Measurements from ENCODE around the gene DNLZ.
A peak's percentile ranks its signal among the peaks of the same experiment; 100 is the strongest.

DNLZ gene

DNA sequence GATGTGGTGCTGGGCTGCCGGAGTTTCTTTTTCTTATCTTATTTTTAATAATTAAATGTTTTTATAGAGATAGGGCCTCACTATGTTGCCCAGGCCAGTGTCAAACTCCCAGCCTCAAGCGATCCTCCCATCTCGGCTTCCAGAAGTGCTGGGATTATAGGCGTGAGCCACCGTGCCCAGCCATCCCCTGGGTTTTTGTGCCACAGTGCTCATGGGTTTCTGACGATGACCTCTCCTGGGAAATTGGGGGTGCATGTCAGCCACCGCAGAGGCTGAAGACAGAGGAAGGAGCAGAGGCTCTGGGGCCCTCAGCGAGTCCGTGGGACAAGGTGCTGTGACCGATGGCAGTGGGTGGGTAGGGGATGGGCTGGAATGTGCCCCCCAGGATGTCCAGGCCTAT, 21.8 kb downstream of the DNLZ start:
- DNase-seq: no peak

DNA sequence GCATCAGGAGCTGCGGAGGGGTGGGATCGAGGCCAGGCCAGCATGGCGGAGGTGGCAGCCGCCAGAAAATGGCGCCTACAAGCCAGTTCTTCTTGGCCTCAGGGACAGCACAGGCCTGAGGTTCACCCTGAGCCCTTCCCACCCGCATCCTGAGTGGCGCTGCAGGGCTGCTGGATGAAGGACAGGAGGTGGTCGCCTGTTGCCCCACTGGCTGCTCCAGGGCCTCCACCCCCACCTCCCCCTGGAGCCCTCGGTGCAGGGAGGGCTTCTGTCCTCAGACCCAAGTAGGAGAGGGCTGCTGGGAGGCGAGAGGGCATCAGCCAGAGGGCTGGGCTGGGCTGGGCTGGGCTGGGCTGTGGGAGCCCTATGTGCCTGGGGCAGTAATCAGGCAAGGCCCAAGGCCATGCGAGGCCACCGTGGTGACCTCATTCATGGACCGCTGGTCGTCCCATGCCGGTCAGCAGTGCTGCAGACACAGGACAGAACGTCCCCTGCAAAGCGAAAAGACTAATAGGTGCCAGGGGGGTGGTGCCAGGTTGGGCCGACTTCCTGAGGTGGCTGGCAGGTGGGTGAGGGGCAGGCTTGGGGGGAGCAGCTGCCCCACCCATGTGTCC, 22.4 kb downstream of the DNLZ start:
- DNase-seq: no peak

DNA sequence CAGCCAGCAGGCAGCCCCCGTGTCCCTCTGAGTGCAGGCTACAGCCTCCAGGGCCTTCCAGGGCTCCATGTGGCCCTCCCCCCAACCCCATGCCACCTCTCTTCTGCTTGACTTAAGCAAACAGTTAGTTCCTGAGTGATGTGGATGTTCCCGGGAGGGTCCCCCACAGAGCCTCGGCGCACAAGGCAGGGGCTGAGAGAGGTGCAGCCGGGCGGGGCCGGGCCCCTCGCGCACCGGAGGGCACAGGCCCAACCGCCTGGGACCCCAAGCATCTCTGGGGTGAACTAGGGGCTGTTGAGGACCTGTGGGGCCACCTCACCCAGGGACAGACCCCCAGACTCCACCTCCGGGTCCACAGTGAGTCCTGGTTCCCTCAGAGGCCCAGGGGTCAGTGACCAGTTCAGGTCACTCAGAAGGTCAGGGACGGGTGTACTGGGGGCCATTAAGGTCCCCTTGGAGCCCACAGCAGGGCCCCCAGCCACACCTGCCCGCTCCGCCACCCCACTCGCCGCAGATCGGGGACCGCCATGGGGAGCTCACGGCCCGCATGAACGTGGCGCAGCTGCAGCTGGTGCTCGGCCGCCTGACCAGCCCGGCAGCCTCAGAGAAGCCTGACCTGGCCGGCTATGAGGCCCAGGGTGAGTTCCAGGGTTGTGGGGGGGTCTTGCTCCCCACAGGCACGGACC, 23.0 kb downstream of the DNLZ start:
- DNase-seq: no peak

DNA sequence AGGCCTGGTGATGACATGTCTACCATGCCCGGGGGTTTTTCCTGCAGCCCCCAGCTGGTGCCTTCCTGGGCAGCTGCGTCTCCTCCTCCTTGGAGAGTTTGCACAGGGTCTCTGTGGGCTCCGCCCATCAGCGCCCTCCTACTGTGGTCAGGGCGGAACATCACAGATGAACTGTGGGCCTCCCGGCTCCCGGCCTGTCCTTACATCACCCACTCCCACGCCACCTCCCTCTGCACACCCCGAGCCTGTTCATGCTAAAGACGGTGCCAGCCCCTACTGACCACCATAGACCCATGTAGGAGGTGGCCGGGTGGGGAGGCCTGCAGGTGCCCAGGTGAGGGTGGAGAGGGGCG, 23.6 kb downstream of the DNLZ start:
- DNase-seq: no peak

DNA sequence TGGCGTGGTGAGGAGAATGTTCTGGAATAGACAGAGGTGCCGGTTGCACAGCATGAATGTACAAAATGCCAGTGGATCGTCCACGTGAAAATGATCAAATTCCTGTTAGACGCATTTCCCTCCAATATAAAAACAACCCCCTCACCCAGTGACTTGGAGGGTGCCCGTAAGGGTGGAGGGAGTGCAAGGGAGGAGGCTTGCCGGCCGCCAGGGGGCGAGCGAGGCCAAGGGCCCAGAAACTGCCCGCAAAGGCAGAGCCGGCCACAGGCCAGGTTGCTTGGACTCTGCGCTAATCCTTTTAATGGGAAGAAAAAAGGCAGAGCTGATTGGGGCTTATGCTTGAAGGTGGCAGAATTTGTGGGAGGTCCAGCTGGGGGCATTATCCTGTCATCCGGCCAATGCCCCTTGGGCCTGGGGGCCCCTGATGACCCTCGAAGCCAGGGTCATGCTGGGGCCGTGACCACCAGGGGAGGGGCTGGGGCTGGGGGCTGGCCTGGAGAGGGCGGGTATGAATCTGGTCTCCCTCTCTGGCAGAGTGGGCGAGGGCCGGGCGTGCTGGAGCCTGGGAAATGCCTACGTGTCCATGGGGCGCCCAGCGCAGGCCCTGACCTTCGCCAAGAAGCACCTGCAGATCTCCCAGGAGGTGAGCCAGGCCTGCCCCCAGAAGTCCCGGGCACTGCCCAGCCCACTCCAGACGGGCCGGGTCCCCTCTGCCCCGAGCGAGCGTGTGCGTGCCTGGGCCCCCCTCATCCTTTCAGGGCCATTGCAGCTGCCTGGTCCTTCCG, 24.2 kb downstream of the DNLZ start:
- DNase-seq: peak; percentile 75

DNA sequence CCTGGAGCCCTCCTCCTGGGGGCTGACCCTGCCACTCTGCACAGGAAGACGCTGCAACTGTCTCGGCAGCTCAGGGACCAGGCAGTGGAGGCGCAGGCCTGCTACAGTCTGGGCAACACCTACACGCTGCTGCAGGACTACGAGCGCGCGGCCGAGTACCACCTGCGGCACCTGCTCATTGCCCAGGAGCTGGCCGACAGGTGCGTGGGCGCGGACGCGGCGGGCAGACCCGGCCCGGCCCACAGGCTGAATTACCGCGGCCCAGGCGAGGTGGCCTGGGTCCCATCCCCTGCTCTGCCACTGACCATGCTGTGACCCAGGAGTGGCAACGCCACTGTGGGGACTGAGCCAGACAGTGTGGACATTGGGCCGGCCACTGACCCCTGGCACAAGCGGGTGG, 25.0 kb downstream of the DNLZ start:
- no peak for DNase-seq

DNA sequence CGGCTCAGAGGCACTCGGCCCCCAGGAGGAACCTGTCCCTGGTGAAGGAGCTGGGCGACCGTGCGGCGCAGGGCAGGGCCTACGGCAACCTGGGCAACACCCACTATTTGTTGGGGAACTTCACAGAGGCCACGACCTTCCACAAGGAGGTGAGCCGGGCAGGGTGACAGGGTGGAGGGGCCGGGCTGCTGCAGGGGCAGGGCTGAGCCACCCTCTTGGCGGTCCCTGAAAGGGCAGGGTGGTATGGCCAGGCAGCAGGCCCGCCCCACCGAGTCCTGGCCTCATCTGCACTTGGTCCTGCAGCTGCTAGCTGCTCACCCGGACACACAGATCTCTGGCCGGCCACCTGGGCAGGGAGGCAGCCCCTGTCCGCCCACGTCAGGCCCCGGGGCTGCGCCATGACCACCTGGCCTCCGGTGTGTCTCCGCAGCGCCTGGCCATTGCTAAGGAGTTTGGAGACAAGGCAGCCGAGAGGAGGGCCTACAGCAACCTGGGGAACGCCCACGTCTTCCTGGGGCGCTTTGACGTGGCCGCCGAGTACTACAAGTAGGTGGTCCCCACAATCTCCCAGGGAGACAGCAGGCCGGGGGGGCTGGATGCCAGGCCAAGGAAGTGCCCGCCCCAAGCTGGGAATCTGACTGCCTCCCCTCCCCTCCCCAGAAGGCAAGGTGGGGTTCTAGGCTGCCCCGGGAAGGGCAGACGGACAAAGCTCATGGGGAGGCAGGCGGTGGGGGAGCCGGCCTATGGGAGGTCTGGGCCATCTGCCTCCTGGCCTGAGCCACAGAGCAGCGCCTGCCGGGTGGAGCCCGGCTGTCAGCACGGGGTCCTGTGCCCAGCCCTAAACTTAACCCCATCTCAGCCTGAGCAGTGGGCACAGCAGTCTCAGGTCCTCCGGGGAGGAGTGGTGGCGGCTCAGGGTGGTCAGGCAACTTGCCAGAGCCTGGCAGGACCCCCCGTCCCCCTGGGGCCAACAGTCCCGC, 25.8 kb downstream of the DNLZ start:
- DNase-seq: no peak

DNA sequence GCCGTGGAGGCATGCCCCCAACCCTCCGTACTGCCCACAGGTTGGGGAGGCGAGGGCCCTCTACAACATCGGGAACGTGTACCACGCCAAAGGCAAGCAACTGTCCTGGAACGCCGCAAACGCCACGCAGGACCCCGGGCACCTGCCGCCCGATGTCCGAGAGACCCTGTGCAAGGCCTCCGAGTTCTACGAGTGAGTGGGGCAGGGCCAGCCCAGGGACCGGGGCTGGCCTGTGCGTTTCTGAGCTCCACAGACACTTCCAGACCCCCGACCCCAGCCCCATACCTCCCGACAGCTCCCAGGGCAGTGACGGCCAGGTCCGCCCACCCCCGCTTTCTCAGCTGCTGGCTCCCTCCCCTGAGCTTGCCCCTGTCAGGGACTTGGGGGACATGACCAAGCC, 26.7 kb downstream of the DNLZ start:
- no peak for DNase-seq

DNA sequence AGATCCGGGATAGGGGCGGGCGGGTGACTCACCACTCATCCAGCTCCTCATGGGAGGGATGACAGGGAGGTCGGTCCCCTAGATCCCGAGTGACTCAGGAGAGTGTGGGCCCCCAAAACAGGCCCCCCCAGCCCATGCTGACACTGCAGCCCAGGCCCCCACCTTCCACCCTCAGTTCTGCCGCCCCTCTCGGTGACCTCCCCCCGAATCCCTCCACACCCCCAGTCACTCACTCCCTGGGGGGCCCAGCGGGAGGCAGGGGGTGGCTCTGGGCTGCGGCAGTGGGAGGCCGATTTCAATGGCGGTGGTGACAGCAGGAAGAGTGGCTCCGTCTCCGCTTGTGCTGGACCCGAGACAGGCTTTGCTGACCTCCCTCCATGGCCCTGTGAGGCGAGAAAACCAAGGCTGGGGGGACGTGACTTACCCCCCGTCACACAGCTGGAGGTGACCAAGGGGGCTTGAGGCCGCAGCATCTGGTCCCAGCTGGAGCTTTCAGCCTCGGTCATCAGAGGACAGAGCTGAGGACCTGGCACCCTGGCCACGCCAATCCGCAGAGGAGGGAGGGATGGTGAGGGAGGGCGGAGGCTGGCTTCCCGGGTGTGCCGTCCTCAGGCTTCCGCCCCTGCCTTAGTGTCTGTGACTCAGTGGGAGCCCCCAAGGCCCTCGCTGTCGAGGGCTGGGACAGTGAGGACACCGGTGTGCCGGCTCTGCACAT, 27.2 kb downstream of the DNLZ start:
- DNase-seq: no peak

DNA sequence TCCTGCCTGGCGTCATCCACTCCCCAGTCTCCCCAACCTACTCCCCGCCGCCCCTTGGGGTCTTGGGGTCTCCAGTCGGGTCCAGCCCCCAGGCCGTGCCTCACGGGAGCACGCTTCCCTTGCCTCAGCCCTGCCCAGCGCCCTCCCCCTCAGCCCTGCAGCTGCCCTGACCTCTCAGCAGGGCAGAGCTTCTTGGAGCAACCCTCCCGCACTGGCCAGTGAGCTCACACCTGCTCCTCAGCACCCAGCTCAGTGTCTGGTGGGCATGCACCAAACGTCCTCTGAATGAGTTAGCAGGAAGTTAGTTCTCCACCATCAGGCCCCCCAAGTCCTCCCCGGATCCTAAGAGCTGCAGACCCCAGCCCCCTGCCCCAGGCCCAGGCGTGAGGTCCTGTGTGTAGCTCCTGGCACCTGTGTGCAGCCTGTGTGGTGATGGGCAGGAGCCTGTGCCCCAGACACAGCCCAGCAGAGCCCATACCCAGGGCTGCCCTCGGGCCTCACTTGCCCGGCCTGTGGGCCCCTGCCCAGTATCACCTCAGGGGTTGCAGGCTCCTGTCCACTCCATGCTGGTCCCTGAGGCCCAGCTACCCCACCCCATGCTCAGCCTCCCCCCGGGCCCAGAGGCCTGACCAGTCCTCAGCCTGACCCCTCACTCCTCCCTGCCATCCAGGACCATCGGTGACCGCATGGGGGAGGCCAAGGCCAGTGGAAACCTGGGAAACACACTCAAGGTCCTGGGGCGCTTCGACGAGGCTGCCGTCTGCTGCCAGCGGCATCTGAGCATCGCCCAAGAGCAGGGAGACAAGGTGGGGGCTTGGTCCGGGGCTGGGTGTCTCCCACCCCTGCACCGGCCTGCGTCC, 28.0 kb downstream of the DNLZ start:
- no peak for DNase-seq

DNA sequence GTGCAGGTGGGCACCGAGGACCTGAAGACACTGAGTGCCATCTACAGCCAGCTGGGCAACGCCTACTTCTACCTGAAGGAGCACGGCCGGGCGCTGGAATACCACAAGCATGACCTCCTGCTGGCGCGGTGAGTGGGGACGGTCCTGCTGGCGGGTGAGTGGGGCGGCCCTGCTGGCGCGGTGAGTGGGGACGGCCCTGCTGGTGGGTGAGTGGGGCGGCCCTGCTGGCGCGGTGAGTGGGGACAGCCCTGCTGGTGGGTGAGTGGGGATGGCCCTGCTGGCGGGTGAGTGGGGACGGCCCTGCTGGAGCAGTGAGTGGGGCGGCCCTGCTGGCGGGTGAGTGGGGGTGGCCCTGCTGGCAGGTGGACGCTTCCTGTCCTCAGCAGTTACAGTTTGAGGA, 29.0 kb downstream of the DNLZ start:
- no peak for DNase-seq

DNA sequence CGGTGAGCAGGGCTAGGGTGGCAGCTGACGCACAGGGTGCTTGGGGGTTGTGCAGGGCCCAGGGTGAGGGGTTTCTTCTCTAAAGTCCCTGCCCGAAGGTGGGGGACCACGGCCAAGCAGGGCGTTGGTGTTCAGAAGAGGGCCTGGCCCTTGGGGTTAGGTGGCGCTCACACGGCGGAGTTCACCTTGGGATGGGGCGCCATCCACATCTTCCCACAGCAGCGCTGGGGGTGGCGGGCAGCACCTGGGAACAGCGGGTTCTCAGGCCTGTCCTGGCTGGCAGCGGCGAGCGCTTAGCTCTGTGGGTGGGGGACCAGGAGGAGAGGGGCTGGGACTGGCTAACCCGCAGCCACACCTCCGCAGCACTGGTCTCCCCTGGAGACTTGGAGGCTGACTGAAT, 30.1 kb downstream of the DNLZ start:
- DNase-seq: no peak

DNA sequence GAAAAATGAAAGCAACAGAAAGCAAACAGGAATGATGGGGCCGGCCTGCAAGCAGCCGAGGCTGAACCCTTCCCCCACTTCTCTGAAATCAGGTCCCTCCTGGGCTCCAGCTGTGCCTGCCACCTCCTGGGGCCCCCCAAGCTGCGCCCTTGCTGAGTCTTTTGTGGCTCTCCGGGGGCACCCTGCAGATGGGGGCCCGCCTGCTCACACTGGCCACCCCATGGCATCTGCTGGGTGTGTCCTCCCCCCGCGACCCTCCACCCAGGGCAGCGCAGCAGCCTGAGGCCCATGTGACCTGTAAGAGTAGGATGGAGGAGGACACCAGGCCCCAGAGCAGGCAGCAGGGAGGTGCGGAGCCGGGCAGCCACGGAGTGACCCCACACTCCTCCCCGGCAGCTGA, 30.5 kb downstream of the DNLZ start:
- DNase-seq: no peak

DNA sequence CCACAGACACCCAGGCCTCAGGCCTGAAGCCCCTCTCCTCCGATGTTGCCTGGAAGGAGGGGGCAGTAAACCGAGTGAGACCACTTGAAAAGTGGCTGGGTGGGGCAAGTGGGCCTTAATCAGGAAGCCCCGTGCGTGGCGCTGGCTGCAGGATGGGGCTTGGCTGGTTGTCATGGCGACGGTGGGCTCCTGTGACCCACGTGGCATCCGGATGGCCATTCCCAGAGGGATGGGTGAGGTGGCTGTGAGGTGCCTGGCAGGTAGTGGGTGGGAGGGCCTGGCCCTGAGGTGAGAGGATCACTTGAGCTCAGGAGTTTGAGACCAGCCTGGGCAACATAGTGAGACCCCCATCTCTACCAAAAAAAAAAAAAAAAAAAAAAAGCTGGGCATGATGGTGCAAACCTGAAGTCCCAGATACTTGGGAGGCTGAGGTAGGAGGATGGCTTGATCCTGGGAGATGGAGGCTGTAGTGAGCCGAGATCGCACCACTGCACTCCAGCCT, 31.0 kb downstream of the DNLZ start:
- DNase-seq: no peak

DNA sequence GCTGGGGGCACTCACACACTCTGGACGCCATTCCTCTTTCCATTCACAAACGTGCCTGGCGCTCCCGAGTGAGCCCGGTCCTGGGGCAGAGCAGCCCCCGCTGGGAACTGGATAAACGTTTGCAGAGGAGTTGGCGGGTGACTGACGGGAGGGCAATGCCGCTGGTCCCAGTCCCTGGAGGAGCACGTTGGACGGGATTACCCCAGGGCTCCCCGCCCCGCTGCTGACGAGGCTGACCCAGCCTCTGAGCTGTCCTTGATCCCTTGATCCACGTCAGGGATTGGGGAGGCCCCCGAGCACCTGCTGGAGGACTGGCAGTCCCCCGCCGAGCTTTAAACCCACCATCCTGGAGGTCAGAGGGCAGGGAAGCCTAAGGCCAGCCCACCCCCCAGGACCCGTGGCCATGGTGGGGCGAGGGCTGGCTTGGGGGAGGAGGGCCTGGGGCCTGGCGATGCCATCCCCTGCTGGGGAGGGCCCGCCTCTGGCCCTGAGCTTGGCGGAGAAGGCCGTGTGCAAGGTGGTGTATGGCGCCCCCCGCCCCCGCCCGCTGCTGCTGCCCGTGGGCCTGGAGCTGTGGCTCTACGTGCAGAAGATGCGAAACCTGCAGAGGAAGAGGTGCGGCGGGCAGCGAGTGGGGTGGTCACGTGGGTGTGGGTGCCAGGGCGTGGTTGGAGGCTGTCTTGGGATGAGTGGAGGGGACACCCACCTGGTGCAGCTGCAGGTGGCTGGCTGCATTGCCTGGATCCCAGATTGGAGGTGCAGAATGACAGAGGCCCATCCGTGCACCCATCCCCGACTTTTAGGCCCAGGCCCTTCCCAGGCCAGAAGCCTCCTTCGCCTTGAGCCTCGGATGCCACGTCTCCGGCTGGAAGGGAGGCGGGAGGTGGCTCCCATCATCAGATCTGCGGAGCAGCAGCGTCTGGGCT, 31.7 kb downstream of the DNLZ start:
- no peak for DNase-seq

DNA sequence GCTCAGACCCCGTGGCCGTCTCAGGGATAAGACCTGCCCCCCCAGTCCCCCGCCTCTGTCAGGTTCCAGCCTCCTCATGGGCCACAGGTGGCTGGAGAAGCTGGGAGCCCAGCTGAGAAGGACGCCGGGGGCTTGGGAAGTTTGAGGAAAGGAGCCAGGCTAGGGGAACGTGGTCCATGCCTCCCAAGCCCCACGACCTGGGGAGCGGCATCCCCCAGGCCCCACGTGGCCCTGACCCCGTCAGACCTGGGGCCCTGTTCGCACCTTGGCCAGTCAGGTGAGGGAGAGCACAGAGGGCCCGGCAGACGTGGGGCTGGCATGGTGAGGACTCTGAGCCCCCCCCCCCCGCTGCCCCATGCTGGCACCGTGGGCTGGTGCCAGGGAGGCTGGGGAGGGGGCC, 32.5 kb downstream of the DNLZ start:
- no peak for DNase-seq

DNA sequence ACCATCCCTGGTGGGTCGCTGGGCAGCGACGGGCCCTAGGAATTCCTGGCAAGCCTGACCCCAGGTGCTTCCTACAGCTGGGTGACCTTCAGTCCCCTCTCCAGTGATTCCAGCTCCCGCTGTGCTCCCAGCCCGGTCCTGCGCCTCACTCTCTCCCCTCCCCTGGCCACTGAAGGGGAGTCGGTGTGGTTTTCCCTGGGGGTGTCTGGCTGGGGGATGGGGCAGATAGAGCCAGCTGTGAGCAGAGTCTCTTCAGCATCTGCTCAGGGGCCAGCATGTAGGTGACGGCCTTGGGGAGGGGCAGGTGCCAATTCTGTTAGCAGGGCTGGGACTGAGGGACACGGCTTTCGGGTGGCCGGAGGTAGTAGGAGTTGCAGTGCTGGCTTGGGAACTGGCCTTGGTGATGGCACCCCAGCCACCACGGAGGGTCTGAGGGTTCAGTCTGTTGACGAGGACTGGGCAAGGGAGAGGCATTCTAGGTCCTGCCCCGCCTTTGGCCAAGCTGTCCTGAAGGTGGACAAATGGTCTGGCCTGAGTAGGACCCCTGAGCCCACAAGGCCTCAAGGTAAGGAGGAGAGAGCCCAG, 33.0 kb downstream of the DNLZ start:
- DNase-seq: no peak

DNA sequence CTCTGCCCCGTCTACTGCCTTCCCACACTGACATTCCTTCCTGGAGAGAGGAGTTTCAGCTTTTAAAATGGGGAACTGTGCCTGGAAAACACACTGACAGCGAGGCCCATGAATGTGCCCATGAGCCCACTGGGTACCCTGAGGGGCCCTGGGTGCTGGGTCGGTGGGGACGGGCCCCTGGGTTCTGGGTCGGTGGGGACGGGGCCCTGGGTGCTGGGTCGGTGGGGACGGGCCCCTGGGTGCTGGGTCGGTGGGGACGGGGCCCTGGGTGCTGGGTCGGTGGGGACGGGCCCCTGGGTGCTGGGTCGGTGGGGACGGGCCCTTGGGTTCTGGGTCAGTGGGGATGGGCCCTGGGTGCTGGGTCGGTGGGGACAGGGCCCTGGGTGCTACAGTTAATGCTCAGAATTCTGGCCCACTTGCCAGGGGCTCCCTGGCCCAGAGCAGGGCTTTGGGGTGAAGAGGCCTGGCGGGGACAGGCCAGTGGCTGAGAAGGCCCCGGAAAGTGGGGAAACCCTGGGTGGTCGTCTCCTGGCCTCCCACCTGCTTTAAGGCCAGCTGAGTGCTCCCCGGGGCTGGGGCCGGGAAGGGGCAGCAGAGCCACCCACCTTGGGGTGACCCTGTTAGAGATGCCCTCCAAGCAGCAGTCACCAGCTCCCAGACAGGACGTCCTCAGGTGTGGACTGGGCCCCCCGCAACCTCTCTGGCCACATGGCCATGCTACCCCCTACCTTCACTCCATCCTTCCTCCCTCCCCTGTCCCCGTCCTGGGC, 33.7 kb downstream of the DNLZ start:
- no peak for DNase-seq

DNA sequence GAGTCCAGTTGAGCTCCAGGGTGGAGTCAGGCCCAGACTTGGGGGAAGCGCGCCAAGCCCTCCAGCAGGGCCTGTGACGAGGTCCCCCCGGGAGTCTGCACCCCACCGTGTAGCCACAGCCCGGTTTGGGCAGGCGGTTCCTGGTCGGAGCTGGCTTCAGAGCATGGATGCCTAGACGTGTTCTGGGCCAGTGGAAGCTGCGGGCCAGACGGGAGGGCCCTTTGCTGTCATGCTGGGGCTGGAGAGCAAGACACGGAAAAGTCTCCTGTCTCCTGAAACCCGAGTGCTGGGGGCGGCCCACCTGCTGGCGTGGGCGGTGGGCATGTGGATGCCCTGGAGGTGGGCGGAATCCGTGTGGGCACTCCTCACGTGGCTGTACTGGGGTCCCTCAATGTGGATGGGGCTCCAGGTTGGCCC, 34.3 kb downstream of the DNLZ start:
- DNase-seq: no peak
